ENCODE data around the gene RPRD1A.

GRCh38 chr18:36058674-36059073 is 8.7 kb downstream of the RPRD1A start:
- no peak for TF ChIP-seq POLR2A (IDR thresholded peaks at IDR 0.05)
- TF ChIP-seq, protein P1, sequence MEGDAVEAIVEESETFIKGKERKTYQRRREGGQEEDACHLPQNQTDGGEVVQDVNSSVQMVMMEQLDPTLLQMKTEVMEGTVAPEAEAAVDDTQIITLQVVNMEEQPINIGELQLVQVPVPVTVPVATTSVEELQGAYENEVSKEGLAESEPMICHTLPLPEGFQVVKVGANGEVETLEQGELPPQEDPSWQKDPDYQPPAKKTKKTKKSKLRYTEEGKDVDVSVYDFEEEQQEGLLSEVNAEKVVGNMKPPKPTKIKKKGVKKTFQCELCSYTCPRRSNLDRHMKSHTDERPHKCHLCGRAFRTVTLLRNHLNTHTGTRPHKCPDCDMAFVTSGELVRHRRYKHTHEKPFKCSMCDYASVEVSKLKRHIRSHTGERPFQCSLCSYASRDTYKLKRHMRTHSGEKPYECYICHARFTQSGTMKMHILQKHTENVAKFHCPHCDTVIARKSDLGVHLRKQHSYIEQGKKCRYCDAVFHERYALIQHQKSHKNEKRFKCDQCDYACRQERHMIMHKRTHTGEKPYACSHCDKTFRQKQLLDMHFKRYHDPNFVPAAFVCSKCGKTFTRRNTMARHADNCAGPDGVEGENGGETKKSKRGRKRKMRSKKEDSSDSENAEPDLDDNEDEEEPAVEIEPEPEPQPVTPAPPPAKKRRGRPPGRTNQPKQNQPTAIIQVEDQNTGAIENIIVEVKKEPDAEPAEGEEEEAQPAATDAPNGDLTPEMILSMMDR (IDR thresholded peaks at IDR 0.05) = no peak
- TF ChIP-seq POLR2AphosphoS5 (IDR thresholded peaks at IDR 0.05; ENCODE audit: insufficient read depth in 1 of 2, low read depth in 1 of 2) = no peak

Measured in vagina (tissue), 2 donors.